ENCODE results near the gene RELCH. TPM values are rescaled to one million over a fixed set of nuclear protein-coding genes. Genes with fewer than 3 reads are reported as not detected.

RELCH gene
- total and polyA plus RNA-seq, 2 experiments from 2014 or later = 8.6 to 38.6 TPM

DNA sequence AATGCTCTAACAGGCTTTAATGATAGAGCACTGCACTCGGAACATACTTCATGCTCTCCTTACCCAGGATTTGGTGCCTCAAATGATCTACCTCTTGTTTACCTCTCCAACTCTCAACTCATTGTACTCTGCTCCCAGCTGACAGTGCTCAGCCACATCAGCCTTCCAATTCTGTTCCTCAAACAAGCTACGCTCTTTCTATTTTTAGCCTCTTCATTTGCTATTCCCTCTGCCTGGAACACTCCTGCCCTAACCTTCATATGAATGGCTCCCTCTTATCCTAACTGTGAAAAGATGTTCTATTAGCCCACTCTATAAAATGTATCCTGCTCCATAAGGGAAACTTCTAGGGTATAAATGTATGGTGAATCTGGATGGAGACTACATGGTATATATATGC, 42.7 kb upstream of the RELCH start:
- H3K4me1 ChIP-seq (ENCODE audit: insufficient read depth) = no peaks in the 10 kb centered on the region
- WGBS, 2 experiments (ENCODE audit: low coverage in 1 of 2, low lambda C conversion rate in 2 of 2, missing lambda C conversion rate in 2 of 2) = 94 to 97% methylated on average over 2 of the region's 2 CpGs
- H3K4me3 ChIP-seq = no peak overlapping the region
- no peaks in the 10 kb centered on the region for H4K20me1 ChIP-seq (ENCODE audit: insufficient read depth)
- no peaks in the 10 kb centered on the region for H3K27me3 ChIP-seq (replicated peaks; ENCODE audit: insufficient read depth)
- DNase-seq = no peak
- no peaks in the 10 kb centered on the region for H3K79me2 ChIP-seq (ENCODE audit: insufficient read depth)
- H3K4me2 ChIP-seq (ENCODE audit: unreplicated experiment) = no peak overlapping the region
- in situ Hi-C loops (cut with MboI) = loop anchor here (25.0 kb wide), 1 partner anchor 807 kb away; the partner anchor contains the start of gene CDH20
- TF ChIP-seq EZH2 (IDR thresholded peaks at IDR 0.05; ENCODE audit: insufficient read depth, poor library complexity, severe bottlenecking) (no peak), EZH2phosphoT487 (IDR thresholded peaks at IDR 0.05; ENCODE audit: insufficient read depth, low read depth) (no peak)
- H2AFZ ChIP-seq = no peak overlapping the region
- H3F3A ChIP-seq (ENCODE audit: insufficient read depth) = no peaks in the 10 kb centered on the region
- H3K27ac ChIP-seq = no peak overlapping the region
- H3K9ac ChIP-seq = no peak overlapping the region
- H3K36me3 ChIP-seq (ENCODE audit: low read depth) = 0 out of 2 replicates have a peak, but pooled peaks cover 4% of the 10 kb centered on the region
- no peaks in the 10 kb centered on the region for H3K9me2 ChIP-seq (ENCODE audit: insufficient read depth)
- no peaks in the 10 kb centered on the region for H3K9me3 ChIP-seq (ENCODE audit: low read depth)

DNA sequence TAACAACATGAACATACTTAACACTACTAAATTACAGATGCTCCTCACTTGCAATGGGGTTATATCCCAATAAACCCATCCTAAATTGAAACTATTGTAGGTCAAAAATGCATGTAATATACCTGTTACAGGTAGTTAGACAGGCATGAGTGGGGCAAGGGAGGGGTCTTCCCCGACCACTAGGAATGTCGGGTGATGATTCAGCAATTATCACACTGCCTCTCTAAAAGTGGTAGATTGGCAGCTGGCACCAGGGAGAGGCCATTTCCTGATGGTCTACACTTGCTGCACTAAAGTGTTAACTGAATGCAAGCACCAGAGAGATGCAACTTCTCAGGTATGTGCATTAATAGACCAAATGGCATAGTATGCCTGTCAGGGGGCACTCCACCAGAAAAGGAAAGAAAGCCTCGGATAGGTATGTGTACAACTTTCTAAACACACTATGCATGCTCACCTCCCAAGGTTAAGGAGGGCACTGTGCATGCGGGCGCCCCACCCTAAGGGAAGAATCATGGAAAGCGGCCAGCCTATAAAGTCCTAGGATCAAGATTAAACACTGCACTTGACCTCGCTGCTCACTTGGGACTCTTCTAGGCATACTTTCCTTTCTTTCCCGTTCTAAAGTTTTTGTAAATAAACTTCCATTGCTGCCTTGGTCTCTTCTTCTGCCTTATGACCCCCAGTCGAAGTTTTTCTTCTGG, 35.8 kb upstream of the RELCH start:
- Histone ChIP-seq H3K36me3 (ENCODE audit: low read depth) (no peaks in the 10 kb centered on the region), H3K27ac (no peak overlapping the region), H3K9ac (no peak overlapping the region), H3F3A (ENCODE audit: insufficient read depth) (no peaks in the 10 kb centered on the region), H4K20me1 (ENCODE audit: insufficient read depth) (no peaks in the 10 kb centered on the region), H3K4me2 (ENCODE audit: unreplicated experiment) (no peak overlapping the region), H3K4me1 (ENCODE audit: insufficient read depth) (no peaks in the 10 kb centered on the region), H2AFZ (no peak overlapping the region), H3K79me2 (ENCODE audit: insufficient read depth) (no peaks in the 10 kb centered on the region), H3K27me3 (replicated peaks; ENCODE audit: insufficient read depth) (no peaks in the 10 kb centered on the region), H3K9me2 (ENCODE audit: insufficient read depth) (no peaks in the 10 kb centered on the region), H3K4me3 (no peak overlapping the region), H3K9me3 (ENCODE audit: low read depth) (no peaks in the 10 kb centered on the region)
- no peak for DNase-seq
- 95% methylated on average over 9 of the region's 9 CpGs for WGBS, 2 experiments (ENCODE audit: low coverage in 1 of 2, low lambda C conversion rate in 2 of 2, missing lambda C conversion rate in 2 of 2)
- in situ Hi-C loops (cut with MboI) = no loop called here
- no peak for TF ChIP-seq EZH2 (IDR thresholded peaks at IDR 0.05; ENCODE audit: insufficient read depth, poor library complexity, severe bottlenecking)
- no peak for TF ChIP-seq EZH2phosphoT487 (IDR thresholded peaks at IDR 0.05; ENCODE audit: insufficient read depth, low read depth)

DNA sequence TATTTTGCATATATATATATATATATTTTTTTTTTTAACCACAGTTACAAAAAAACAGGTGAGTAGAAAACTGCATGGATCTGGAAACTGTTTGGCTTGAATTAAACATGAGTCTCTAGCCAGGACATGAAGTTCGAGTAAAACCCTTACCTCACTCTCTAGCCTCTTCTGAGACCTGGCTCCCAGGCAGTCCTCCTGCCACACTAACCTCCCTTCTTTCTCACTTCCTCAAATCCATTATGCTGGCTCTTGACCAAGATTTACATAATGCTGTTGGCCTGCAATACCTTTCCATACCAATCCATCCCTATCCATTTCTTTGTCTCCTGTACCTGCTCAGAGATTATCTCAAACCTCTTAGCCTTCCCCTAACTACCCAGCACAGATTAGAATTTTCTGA, 34.2 kb upstream of the RELCH start:
- no peaks in the 10 kb centered on the region for H3K79me2 ChIP-seq (ENCODE audit: insufficient read depth)
- 96 to 100% methylated on average over 1 of the region's 1 CpG for WGBS, 2 experiments (ENCODE audit: low coverage in 1 of 2, low lambda C conversion rate in 2 of 2, missing lambda C conversion rate in 2 of 2)
- TF ChIP-seq EZH2phosphoT487 (IDR thresholded peaks at IDR 0.05; ENCODE audit: insufficient read depth, low read depth) (no peak), EZH2 (IDR thresholded peaks at IDR 0.05; ENCODE audit: insufficient read depth, poor library complexity, severe bottlenecking) (no peak)
- H3K9me3 ChIP-seq (ENCODE audit: low read depth) = no peaks in the 10 kb centered on the region
- no peaks in the 10 kb centered on the region for H3K27me3 ChIP-seq (replicated peaks; ENCODE audit: insufficient read depth)
- no peak for DNase-seq
- H3K36me3 ChIP-seq (ENCODE audit: low read depth) = no peaks in the 10 kb centered on the region
- no peak overlapping the region for H3K27ac ChIP-seq
- no peaks in the 10 kb centered on the region for H3K4me1 ChIP-seq (ENCODE audit: insufficient read depth)
- no peak overlapping the region for H2AFZ ChIP-seq
- H3K9ac ChIP-seq = no peak overlapping the region
- no peak overlapping the region for H3K4me2 ChIP-seq (ENCODE audit: unreplicated experiment)
- in situ Hi-C loops (cut with MboI) = no loop called here
- H3K9me2 ChIP-seq (ENCODE audit: insufficient read depth) = no peaks in the 10 kb centered on the region
- no peaks in the 10 kb centered on the region for H4K20me1 ChIP-seq (ENCODE audit: insufficient read depth)
- H3K4me3 ChIP-seq = no peak overlapping the region
- H3F3A ChIP-seq (ENCODE audit: insufficient read depth) = no peaks in the 10 kb centered on the region

DNA sequence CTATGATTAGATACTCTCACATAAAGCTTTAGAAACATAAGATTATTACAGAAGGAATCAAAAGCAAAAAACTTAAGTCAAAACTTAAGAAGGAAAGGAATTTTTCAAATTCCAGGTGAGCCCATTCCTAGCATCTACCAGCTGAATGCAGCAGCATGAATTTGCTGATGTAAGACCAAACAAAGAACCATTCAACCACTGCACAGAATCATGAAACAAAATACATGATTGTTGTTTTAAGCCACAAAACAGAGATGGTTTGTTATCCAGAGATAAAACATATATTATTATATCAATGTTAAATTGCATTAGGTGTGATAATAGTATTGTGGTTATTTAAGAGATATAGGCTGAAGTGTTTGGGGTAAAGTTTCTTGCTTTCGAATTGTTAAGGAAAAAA, 29.2 kb upstream of the RELCH start:
- 90 to 91% methylated on average over 1 of the region's 1 CpG for WGBS, 2 experiments (ENCODE audit: low coverage in 1 of 2, low lambda C conversion rate in 2 of 2, missing lambda C conversion rate in 2 of 2)
- Histone ChIP-seq H2AFZ (no peak overlapping the region), H3F3A (ENCODE audit: insufficient read depth) (no peaks in the 10 kb centered on the region), H3K4me1 (ENCODE audit: insufficient read depth) (no peaks in the 10 kb centered on the region), H3K79me2 (ENCODE audit: insufficient read depth) (no peaks in the 10 kb centered on the region), H3K4me3 (no peak overlapping the region), H3K4me2 (ENCODE audit: unreplicated experiment) (no peak overlapping the region), H3K27ac (no peak overlapping the region), H3K27me3 (replicated peaks; ENCODE audit: insufficient read depth) (no peaks in the 10 kb centered on the region), H3K9ac (no peak overlapping the region), H3K9me2 (ENCODE audit: insufficient read depth) (no peaks in the 10 kb centered on the region), H3K36me3 (ENCODE audit: low read depth) (no peaks in the 10 kb centered on the region), H3K9me3 (ENCODE audit: low read depth) (no peaks in the 10 kb centered on the region), H4K20me1 (ENCODE audit: insufficient read depth) (no peaks in the 10 kb centered on the region)
- no peak for TF ChIP-seq EZH2 (IDR thresholded peaks at IDR 0.05; ENCODE audit: insufficient read depth, poor library complexity, severe bottlenecking)
- no peak for TF ChIP-seq EZH2phosphoT487 (IDR thresholded peaks at IDR 0.05; ENCODE audit: insufficient read depth, low read depth)
- DNase-seq = no peak
- in situ Hi-C loops (cut with MboI) = no loop called here
